K562 (cell line): ENCODE measurements around the gene PBRM1. TPM values are rescaled to one million over a fixed set of nuclear protein-coding genes. Genes with fewer than 3 reads are reported as not detected.

Source experiments
- ATAC-seq: fragments of 200-7000 bp; cut with Tn5 transposase; 3 replicates; pipeline ENCODE4 v1.9.1; 2020; ENCODE audit warnings: moderate library complexity
- BruUV-seq: library from RNA; stranded (reverse); fragments of 400-500 nt; replicated peaks from 2 replicates; lab custom pipeline; 2021; lab: Mats Ljungman, UMichigan
- CTCF ChIA-PET: fragments of 300-600 bp; formaldehyde crosslinking; extraction: SDS; loops from one replicate; lab custom pipeline; 2021; ENCODE audit warnings: low intra/inter-chr PET ratio; lab: Yijun Ruan, JAX
- POLR2A ChIA-PET: fragments of 300-600, 350-650 bp; sonication (Branson Sonifier 250); formaldehyde crosslinking; extraction: SDS; loops from one replicate; lab custom pipeline; 2021; ENCODE audit warnings: antibody characterized with exemption, inconsistent platforms; lab: Yijun Ruan, JAX
- DNase-seq, 4 experiments: peaks; one replicate each; pipeline versions ENCODE4 v3.0.0 to v3.0.0-alpha.2; 2011 to 2018; ENCODE audit warnings: low spot score in 3 of 4, mixed read lengths in 3 of 4; ENCODE audit errors: extremely low read depth in 1 of 4
- FAIRE-seq: peaks from 2 replicates; lab custom pipeline; 2011; peaks lifted over from hg19 to GRCh38; lab: Jason Lieb, UNC
- H2AFZ ChIP-seq: 2 replicates; pipeline ENCODE4 v1.6.0; 2011; ENCODE audit warnings: low read depth, low read length, control low read depth, inconsistent platforms
- H3K27ac ChIP-seq: fragments of 200-600 bp; 3 replicates; pipeline ENCODE4 v1.8.0; 2011; ENCODE audit warnings: low read depth, mild to moderate bottlenecking, control low read depth, inconsistent platforms, low read length, moderate library complexity, mixed read lengths; ENCODE audit errors: extremely low read depth
- H3K27me3 ChIP-seq, 2 experiments: fragments of 300-600 bp in 1 of 2; 2 replicates in 1 of 2; 3 replicates in 1 of 2; pipeline versions ENCODE4 v1.6.0 to v1.8.0; 2011; ENCODE audit warnings: inconsistent platforms in 2 of 2, low read length in 2 of 2, mild to moderate bottlenecking in 1 of 2, mixed read lengths in 1 of 2, moderate library complexity in 1 of 2; ENCODE audit not compliant: control insufficient read depth in 2 of 2, insufficient read depth in 2 of 2
- H3K36me3 ChIP-seq: fragments of 300-600 bp; 3 replicates; pipeline ENCODE4 v1.8.0; 2011; ENCODE audit warnings: mild to moderate bottlenecking, low read length, inconsistent platforms; ENCODE audit not compliant: control insufficient read depth, insufficient read depth
- H3K4me1 ChIP-seq, 2 experiments: fragments of 200-600 bp in 1 of 2; replicated peaks in 1 of 2; 2 replicates in 1 of 2; 3 replicates in 1 of 2; pipeline versions ENCODE4 v1.5.1 to v1.8.0; 2011; ENCODE audit warnings: inconsistent platforms in 2 of 2, low read length in 2 of 2, mild to moderate bottlenecking in 1 of 2, mixed read lengths in 1 of 2, moderate library complexity in 1 of 2; ENCODE audit not compliant: control insufficient read depth in 2 of 2, insufficient read depth in 2 of 2
- H3K4me2 ChIP-seq: 2 replicates; pipeline ENCODE4 v1.6.1; 2011; ENCODE audit warnings: low read length, control low read depth, inconsistent platforms, mixed read lengths; ENCODE audit not compliant: insufficient read depth
- H3K4me3 ChIP-seq: fragments of 200-600 bp; sonication (generic), shearing (Covaris generic); 2 replicates; pipeline ENCODE4 v1.5.1; 2016; ENCODE audit warnings: control low read depth, inconsistent platforms
- H3K79me2 ChIP-seq: fragments of 200-600 bp; 3 replicates; pipeline ENCODE4 v1.8.0; 2011; ENCODE audit warnings: low read length, inconsistent platforms; ENCODE audit not compliant: control insufficient read depth, insufficient read depth
- H3K9ac ChIP-seq, 2 experiments: 2 replicates each; pipeline versions ENCODE4 v1.6.0 to v1.6.1; 2011; ENCODE audit warnings: low read depth in 2 of 2, low read length in 2 of 2, control low read depth in 1 of 2, inconsistent platforms in 1 of 2, mild to moderate bottlenecking in 1 of 2, mixed read lengths in 1 of 2; ENCODE audit not compliant: insufficient read depth in 1 of 2
- H3K9me1 ChIP-seq: one replicate; pipeline ENCODE4 v1.6.0; 2011; ENCODE audit warnings: inconsistent platforms, mild to moderate bottlenecking, low read length, moderate library complexity; ENCODE audit not compliant: control insufficient read depth, insufficient read depth
- H3K9me3 ChIP-seq: replicated peaks from 2 replicates; pipeline ENCODE4 v1.5.1; 2011; ENCODE audit warnings: low read depth, low read length, inconsistent platforms; ENCODE audit not compliant: control insufficient read depth, insufficient read depth
- H4K20me1 ChIP-seq: replicated peaks from 2 replicates; pipeline ENCODE4 v1.6.1; 2011; ENCODE audit warnings: low read length, inconsistent platforms, mixed read lengths; ENCODE audit not compliant: control insufficient read depth, insufficient read depth
- ATF4 ChIP-seq: fragments of 450-650 bp; formaldehyde crosslinking; IDR thresholded peaks from 2 replicates; pipeline ENCODE4 v1.4.0; 2022; ENCODE audit warnings: mild to moderate bottlenecking, moderate library complexity
- HDAC6 ChIP-seq: IDR thresholded peaks from 2 replicates; pipeline ENCODE4 v1.6.1; 2012; ENCODE audit warnings: low read depth, mild to moderate bottlenecking, control low read depth, inconsistent platforms, low read length, moderate library complexity
- KLF16 ChIP-seq: IDR thresholded peaks from 2 replicates; pipeline ENCODE4 v1.6.1; 2016; ENCODE audit warnings: antibody characterized with exemption
- MYC ChIP-seq, 2 experiments: fragments of 250-450 bp in 1 of 2; sonication (Bioruptor Pico) in 1 of 2; IDR thresholded peaks; 2 replicates each; pipeline versions ENCODE4 v1.5.1 to v1.6.1; 2012 to 2021; ENCODE audit warnings: low read depth in 2 of 2, borderline replicate concordance in 1 of 2, improper control_type of control experiment in 1 of 2, low read length in 1 of 2, mild to moderate bottlenecking in 1 of 2, moderate library complexity in 1 of 2
- NFE2 ChIP-seq: IDR thresholded peaks from 2 replicates; pipeline ENCODE4 v1.6.1; 2014; ENCODE audit warnings: antibody characterized with exemption, low read depth
- SRSF7 ChIP-seq: fragments of 200-400 bp; formaldehyde crosslinking; optimal IDR thresholded peaks from 2 replicates; pipeline ENCODE3; 2017; ENCODE audit warnings: mild to moderate bottlenecking, low read depth, low read length
- ZNF146 ChIP-seq: IDR thresholded peaks from one replicate; pipeline ENCODE4 v1.6.1; 2018; ENCODE audit warnings: missing compliant biosample characterization; ENCODE audit not compliant: unreplicated experiment
- ZNF324 ChIP-seq: fragments of 250-450 bp; sonication (Bioruptor Pico); IDR thresholded peaks from 2 replicates; pipeline ENCODE4 v1.4.0; 2020; ENCODE audit warnings: mild to moderate bottlenecking
- ZNF609 ChIP-seq: sonication (generic); formaldehyde crosslinking; IDR thresholded peaks from 2 replicates; pipeline ENCODE4 v1.8.1; 2023; ENCODE audit warnings: missing genetic modification reagents, mild to moderate bottlenecking, borderline replicate concordance
- WGBS: fragments of 100-300 bp; shearing (Covaris generic); methylation state at CpG from one replicate; pipeline ENCODE4 v1.1.6; 2016; ENCODE audit warnings: low coverage, mixed read lengths; ENCODE audit not compliant: insufficient coverage; ENCODE audit errors: missing lambda C conversion rate; 5-methylcytosine and 5-hydroxymethylcytosine counted together
- in situ Hi-C: fragments of 300-500 bp; cut with MboI; formaldehyde crosslinking; loops from 4 replicates; pipeline ENCODE4 v1.15.0; 2018; ENCODE audit warnings: inconsistent platforms, mixed read lengths
- intact Hi-C: fragments of 100-400 bp; cut with micrococcal nuclease; formaldehyde crosslinking; loops from 2 replicates; pipeline ENCODE4 v1.14.2; 2022
- polyA plus RNA-seq, 8 experiments: library from polyadenylated mRNA; depleted of rRNA in 4 of 8; stranded (reverse) in 5 of 8; unstranded in 3 of 8; fragments of >200 nt; fragmentation: Nextera tagmentation in 2 of 8; fragmentation: Illumina TruSeq in 1 of 8; extraction: Ambion mirVana in 2 of 8; extraction: Trizol in 1 of 8; gene quantifications; 2 replicates each; pipeline versions ENCODE4 v1.2.1 to v1.2.3, GENCODE V29; 2011 to 2014; ENCODE audit warnings: inconsistent platforms in 1 of 8, missing spikeins in 1 of 8
- total RNA-seq, 7 experiments: library from RNA; depleted of rRNA in 6 of 7; stranded (reverse); fragments of >200 nt in 6 of 7; fragmentation: Illumina TruSeq in 2 of 7; extraction: Trizol in 2 of 7; gene quantifications; 2 replicates each; pipeline versions ENCODE4 v1.2.1 to v1.2.3, GENCODE V29; 2011 to 2021; ENCODE audit warnings: low replicate concordance in 1 of 7

Gene PBRM1
- total and polyA plus RNA-seq, 9 of the 15 experiments (the other 6 are each of a cell fraction or from before 2014, with no cell fraction given) = 3.9 to 31.8 (median 19.0) TPM

- FAIRE-seq = no peak
- in situ Hi-C loops = no loop called here
These were observed 14.0 kb downstream of the PBRM1 start for GRCh38 chr3:52671676-52672075.

More at GRCh38 chr3:52671676-52672075, 14.0 kb downstream of the PBRM1 start:
- ChIA-PET CTCF (no interaction called here), POLR2A (interaction anchor here (1.4 kb wide), 1 partner anchor 20 kb away, joined by 5 read pairs; no protein-coding TSS in a partner anchor)
- Histone ChIP-seq H3K9me1 (no peaks in the 10 kb centered on the region), H3K27ac (no peak overlapping the region; the same call in 2 of the 3 replicates), H3K27me3 (no peaks in the 10 kb centered on the region), H3K36me3 (peaks cover 31% of the 10 kb centered on the region; the same call in 2 of the 3 replicates), H3K9me3 (no peaks in the 10 kb centered on the region), H4K20me1 (no peaks in the 10 kb centered on the region), H3K79me2 (no peaks in the 10 kb centered on the region), H3K4me2 (no peak overlapping the region), H3K4me3 (no peak overlapping the region), H2AFZ (no peak overlapping the region), H3K9ac (no peak overlapping the region), H3K4me1 (peaks cover 0 to 14% of the 10 kb centered on the region in 2 experiments; a peak in 3 of 5 replicates)
- ATAC-seq = no peak
- BruUV-seq = no TSS peak
- intact Hi-C loops = no loop called here
- no peak for DNase-seq
- TF ChIP-seq SRSF7 (no peak), ZNF324 (CRISPR knock-in tag) (no peak), ATF4 (CRISPR knock-in tag) (no peak), ZNF609 (no peak), ZNF146 (CRISPR knock-in tag) (no peak), NFE2 (peak; percentile 34), KLF16 (no peak), MYC (IDR thresholded peaks at IDR 0.05; ENCODE audit: low read depth, low read length) (no peak), MYC (CRISPR knock-in tag; IDR thresholded peaks at IDR 0.05; ENCODE audit: borderline replicate concordance, low read depth) (no peak), HDAC6 (no peak)
- WGBS = 36% methylated on average over 1 of the region's 1 CpG
